ENCODE results near the gene ZNF718. TPM values are rescaled to one million over a fixed set of nuclear protein-coding genes. Genes with fewer than 3 reads are reported as not detected.

ZNF718 gene
- total and polyA plus RNA-seq, 2 donors (not counting 1 experiment from before 2014, with no cell fraction given) = 1.5 to 4.8 TPM

DNA sequence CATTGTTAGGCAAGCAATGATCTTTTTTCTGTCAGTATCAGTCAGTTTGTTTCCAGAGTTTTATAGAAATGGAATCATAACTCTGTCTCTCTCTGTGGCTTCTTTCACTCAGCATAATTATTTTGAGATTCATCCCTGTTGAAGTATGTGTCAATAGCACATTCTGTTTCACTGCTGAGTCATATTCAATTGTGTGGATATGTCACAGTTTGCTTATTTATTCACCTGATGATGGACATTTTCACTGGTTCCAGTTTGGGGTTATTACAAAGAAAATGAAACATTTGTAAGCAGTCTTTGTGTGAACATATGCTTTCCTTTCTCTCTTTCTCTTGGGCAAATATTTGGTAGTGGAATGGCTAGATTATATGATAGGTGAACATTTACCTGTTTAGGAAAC lies 10.2 kb upstream of the ZNF718 start:
- H3K4me3 ChIP-seq (replicated peaks in 1 of 4; ENCODE audit: control extremely low read depth in 1 of 4, insufficient read depth in 1 of 4, low read depth in 3 of 4, low read length in 4 of 4) = no peak overlapping the region
- no peak overlapping the region for H3K27ac ChIP-seq (ENCODE audit: insufficient read depth, low read length)

DNA sequence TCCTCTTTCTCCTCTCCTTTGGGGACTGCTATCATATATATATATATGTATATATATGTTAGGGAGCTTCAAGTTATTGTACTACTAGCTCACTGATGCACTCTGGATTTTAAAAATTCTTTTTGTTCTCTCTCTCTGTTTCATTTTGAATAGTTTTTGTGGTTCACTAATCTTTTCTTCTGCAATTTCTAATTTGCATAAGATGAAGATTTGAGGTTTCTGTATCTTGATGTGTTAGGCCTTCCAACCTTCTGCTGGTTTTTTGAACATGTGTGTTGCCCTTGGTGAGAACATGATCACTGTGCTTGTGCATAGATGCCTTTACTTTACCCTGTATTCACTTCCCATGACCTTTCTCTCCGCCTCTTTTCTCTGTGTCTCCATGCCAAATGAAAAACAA lies 7.8 kb upstream of the ZNF718 start:
- Histone ChIP-seq H2AFZ (ENCODE audit: low read length) (no peak overlapping the region), H3K36me3 (ENCODE audit: control insufficient read depth, insufficient read depth, low read length) (no peaks in the 10 kb centered on the region), H3K27me3 (ENCODE audit: control insufficient read depth, insufficient read depth, low read length) (no peaks in the 10 kb centered on the region), H3K4me3 (replicated peaks in 1 of 4; ENCODE audit: control extremely low read depth in 1 of 4, insufficient read depth in 1 of 4, low read depth in 3 of 4, low read length in 4 of 4) (no peak overlapping the region), H3K4me1 (ENCODE audit: control insufficient read depth, extremely low read depth, insufficient read depth, low read length) (no peaks in the 10 kb centered on the region), H3K9ac (ENCODE audit: insufficient read depth, low read length) (no peak overlapping the region), H3K79me2 (ENCODE audit: control insufficient read depth, insufficient read depth, low read length) (no peaks in the 10 kb centered on the region), H3K9me3 (ENCODE audit: control insufficient read depth, insufficient read depth, low read depth, low read length) (no peaks in the 10 kb centered on the region), H4K20me1 (ENCODE audit: control insufficient read depth, extremely low read depth, insufficient read depth, low read length) (no peaks in the 10 kb centered on the region), H3K4me2 (ENCODE audit: extremely low read depth, insufficient read depth, low read length) (no peak overlapping the region), H3K27ac (ENCODE audit: insufficient read depth, low read length) (no peak overlapping the region)
- DNase-seq (ENCODE audit: low read depth in 2 of 2) = no peak
- TF ChIP-seq, protein P1, sequence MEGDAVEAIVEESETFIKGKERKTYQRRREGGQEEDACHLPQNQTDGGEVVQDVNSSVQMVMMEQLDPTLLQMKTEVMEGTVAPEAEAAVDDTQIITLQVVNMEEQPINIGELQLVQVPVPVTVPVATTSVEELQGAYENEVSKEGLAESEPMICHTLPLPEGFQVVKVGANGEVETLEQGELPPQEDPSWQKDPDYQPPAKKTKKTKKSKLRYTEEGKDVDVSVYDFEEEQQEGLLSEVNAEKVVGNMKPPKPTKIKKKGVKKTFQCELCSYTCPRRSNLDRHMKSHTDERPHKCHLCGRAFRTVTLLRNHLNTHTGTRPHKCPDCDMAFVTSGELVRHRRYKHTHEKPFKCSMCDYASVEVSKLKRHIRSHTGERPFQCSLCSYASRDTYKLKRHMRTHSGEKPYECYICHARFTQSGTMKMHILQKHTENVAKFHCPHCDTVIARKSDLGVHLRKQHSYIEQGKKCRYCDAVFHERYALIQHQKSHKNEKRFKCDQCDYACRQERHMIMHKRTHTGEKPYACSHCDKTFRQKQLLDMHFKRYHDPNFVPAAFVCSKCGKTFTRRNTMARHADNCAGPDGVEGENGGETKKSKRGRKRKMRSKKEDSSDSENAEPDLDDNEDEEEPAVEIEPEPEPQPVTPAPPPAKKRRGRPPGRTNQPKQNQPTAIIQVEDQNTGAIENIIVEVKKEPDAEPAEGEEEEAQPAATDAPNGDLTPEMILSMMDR (conservative IDR thresholded peaks at IDR 0.05 in 1 of 2, IDR thresholded peaks at IDR 0.05 in 1 of 2; ENCODE audit: low read depth in 1 of 2, low read length in 2 of 2) = no peak
- TF ChIP-seq EZH2 (IDR thresholded peaks at IDR 0.05; ENCODE audit: low read length, missing control alignments) = no peak

More for the DNA sequence above, 10.2 kb upstream of the ZNF718 start:
- Histone ChIP-seq H3K4me1 (ENCODE audit: control insufficient read depth, extremely low read depth, insufficient read depth, low read length) (no peaks in the 10 kb centered on the region), H2AFZ (ENCODE audit: low read length) (no peak overlapping the region), H3K27me3 (ENCODE audit: control insufficient read depth, insufficient read depth, low read length) (no peaks in the 10 kb centered on the region), H3K9me3 (ENCODE audit: control insufficient read depth, insufficient read depth, low read depth, low read length) (no peaks in the 10 kb centered on the region), H3K4me2 (ENCODE audit: extremely low read depth, insufficient read depth, low read length) (no peak overlapping the region), H3K9ac (ENCODE audit: insufficient read depth, low read length) (no peak overlapping the region), H3K36me3 (ENCODE audit: control insufficient read depth, insufficient read depth, low read length) (no peaks in the 10 kb centered on the region), H4K20me1 (ENCODE audit: control insufficient read depth, extremely low read depth, insufficient read depth, low read length) (no peaks in the 10 kb centered on the region), H3K79me2 (ENCODE audit: control insufficient read depth, insufficient read depth, low read length) (no peaks in the 10 kb centered on the region)
- DNase-seq (ENCODE audit: low read depth in 2 of 2) = no peak
- no peak for TF ChIP-seq EZH2 (IDR thresholded peaks at IDR 0.05; ENCODE audit: low read length, missing control alignments)
- TF ChIP-seq, protein P1 (conservative IDR thresholded peaks at IDR 0.05 in 1 of 2, IDR thresholded peaks at IDR 0.05 in 1 of 2; ENCODE audit: low read depth in 1 of 2, low read length in 2 of 2) = no peak

DNA sequence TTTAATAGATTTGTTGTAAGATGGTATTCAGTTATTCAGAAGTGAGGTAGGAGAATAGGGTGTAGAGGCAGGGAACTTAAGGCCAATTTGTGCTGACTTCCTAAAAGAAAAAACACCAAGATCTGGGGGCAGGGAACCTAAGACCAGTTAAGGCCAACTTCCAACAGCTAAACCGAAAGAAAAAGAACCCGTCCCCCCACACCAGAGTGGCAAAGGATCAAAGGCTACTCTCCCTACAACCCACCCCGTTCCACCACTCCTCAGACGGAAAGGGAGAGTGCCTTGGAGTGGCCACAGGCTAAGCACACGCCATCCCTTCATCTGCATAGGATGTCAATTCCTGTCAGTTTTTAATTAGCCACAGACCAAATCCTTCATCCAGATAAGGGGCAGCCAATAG lies 3.7 kb upstream of the ZNF718 start:
- Histone ChIP-seq H3K9me3 (ENCODE audit: control insufficient read depth, insufficient read depth, low read depth, low read length) (no peaks in the 10 kb centered on the region), H3K4me3 (replicated peaks in 1 of 4; ENCODE audit: control extremely low read depth in 1 of 4, insufficient read depth in 1 of 4, low read depth in 3 of 4, low read length in 4 of 4) (no peak overlapping the region), H3K27me3 (ENCODE audit: control insufficient read depth, insufficient read depth, low read length) (no peaks in the 10 kb centered on the region), H3K4me1 (ENCODE audit: control insufficient read depth, extremely low read depth, insufficient read depth, low read length) (peaks cover 1% of the 10 kb centered on the region), H3K4me2 (ENCODE audit: extremely low read depth, insufficient read depth, low read length) (no peak overlapping the region), H4K20me1 (ENCODE audit: control insufficient read depth, extremely low read depth, insufficient read depth, low read length) (no peaks in the 10 kb centered on the region), H3K27ac (ENCODE audit: insufficient read depth, low read length) (no peak overlapping the region), H3K9ac (ENCODE audit: insufficient read depth, low read length) (no peak overlapping the region), H3K79me2 (ENCODE audit: control insufficient read depth, insufficient read depth, low read length) (peaks cover 8% of the 10 kb centered on the region), H2AFZ (ENCODE audit: low read length) (no peak overlapping the region), H3K36me3 (ENCODE audit: control insufficient read depth, insufficient read depth, low read length) (no peaks in the 10 kb centered on the region)
- TF ChIP-seq EZH2 (IDR thresholded peaks at IDR 0.05; ENCODE audit: low read length, missing control alignments) = no peak
- TF ChIP-seq, protein P1 (conservative IDR thresholded peaks at IDR 0.05 in 1 of 2, IDR thresholded peaks at IDR 0.05 in 1 of 2; ENCODE audit: low read depth in 1 of 2, low read length in 2 of 2) = no peak
- no peak for DNase-seq (ENCODE audit: low read depth in 2 of 2)

All from fibroblast of lung (primary cell).